GM19467 (cell line): ENCODE results near the gene MFN1.

Source experiments
- ATAC-seq: cut with Tn5 transposase; IDR thresholded peaks from one replicate; pipeline ENCODE4 v1.9.1; 2021; ENCODE audit warnings: mild to moderate bottlenecking, moderate library complexity; ENCODE audit not compliant: unreplicated experiment

The MFN1 gene

DNA sequence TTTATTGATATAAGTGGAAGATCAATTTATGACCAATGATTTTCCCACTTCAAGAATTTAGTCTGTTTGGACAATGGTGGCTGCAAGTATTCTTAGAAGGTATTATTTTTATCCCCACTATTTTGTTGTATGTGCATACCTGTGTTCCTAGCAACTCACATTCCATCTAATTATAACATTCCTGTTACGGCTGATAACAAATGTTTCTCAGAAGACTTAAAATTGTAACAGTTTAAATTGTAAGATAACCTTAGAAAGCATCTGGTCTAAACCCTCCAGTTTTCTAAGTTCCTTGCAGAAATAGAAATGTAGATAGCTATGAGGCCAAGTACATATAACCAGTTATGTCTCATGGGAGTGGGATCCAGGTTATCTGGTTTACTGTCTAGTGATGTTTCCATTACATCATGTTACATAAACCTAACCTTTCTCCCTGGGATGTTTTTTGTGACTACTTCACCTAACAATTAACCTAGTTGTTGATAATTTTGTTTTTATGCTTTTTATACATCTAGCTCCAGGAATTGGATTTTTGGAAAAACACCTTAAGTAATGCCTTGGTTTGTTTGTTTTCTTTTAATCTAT lies 11.1 kb upstream of the MFN1 start:
- ATAC-seq = no peak

DNA sequence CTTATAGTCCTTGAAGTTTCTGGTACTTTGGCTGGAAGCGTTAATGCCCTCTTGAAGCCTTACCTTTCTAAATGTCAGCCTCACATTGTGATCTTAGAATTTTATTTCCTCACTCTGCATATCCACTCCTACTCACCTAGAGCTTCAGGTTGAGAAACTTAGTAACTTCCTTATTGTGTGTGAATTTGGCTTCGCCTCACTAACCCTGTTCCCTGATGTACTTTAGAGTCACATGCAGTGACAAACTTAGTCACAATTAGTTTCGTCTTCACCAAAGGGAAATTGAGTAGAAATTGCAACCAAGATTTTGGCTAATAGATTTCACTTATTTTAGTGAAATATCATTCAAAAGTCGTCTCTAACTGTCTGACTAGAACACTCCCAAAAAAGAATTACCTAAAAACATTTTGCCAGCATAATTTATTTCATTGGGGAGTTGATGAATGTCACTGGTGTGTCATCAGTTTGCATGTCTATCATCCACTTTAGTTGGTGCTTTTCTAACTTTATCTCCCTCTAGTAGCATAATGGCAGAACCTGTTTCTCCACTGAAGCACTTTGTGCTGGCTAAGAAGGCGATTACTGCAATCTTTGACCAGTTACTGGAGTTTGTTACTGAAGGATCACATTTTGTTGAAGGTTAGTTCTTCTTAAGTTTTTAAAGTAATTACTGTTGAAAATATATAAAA lies 960 bp downstream of the MFN1 start:
- peak; percentile 44 for ATAC-seq

- no peak for ATAC-seq
These were observed 8.5 kb downstream of the MFN1 start for GRCh38 chr3:179355996-179356395.

GRCh38 chr3:179363332-179363731 lies 15.8 kb downstream of the MFN1 start:
- no peak for ATAC-seq

GRCh38 chr3:179369621-179370020 lies 22.1 kb downstream of the MFN1 start:
- no peak for ATAC-seq

- ATAC-seq = no peak
These were observed 26.4 kb downstream of the MFN1 start for GRCh38 chr3:179373938-179374337.

GRCh38 chr3:179375091-179375999 lies 27.8 kb downstream of the MFN1 start:
- ATAC-seq = no peak

- no peak for ATAC-seq
These were observed 29.0 kb downstream of the MFN1 start for GRCh38 chr3:179376474-179376873.

DNA sequence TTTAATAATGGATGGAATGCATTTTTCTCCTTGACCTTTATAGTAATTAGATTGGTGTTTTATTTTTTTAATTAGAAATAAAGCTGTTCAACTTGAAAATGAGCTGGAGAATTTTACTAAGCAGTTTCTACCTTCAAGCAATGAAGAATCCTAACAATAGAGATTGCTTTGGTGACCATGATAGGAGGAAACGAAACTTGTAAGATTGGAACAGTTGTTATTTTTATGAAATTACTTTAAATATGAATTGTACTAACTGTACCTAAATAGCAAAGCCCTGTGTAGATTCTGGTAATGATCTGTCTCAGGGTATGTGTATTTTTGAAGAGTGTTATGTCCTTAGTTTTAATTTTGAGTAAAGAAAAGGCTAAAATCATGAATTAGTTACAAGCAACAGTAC lies 44.4 kb downstream of the MFN1 start:
- ATAC-seq = no peak

GRCh38 chr3:179398574-179399231 lies 51.2 kb downstream of the MFN1 start:
- no peak for ATAC-seq

- ATAC-seq = no peak
These were observed 54.1 kb downstream of the MFN1 start for GRCh38 chr3:179401561-179401960.

GRCh38 chr3:179402963-179403362 lies 55.5 kb downstream of the MFN1 start:
- no peak for ATAC-seq

GRCh38 chr3:179404307-179404706 lies 56.8 kb downstream of the MFN1 start:
- ATAC-seq = no peak

GRCh38 chr3:179410331-179410730 lies 62.8 kb downstream of the MFN1 start:
- no peak for ATAC-seq

DNA sequence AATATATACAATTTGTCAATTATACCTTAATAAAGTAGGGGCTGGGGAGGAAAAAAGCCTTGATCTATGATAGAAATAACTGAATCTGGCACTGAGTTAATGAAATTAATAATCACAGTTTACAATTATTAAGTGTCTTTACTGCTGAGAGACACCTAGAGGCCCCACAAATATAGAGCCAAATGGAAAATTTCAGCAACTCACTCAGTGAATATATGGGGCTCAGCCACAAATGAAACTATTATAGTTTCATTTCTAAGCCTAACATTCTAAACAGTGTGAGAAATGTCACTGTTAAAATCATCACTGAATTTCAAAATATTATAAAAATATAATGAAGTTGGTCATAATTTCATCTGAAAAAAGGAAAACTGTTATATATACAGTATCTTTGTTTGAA lies 63.5 kb downstream of the MFN1 start:
- ATAC-seq = no peak

DNA sequence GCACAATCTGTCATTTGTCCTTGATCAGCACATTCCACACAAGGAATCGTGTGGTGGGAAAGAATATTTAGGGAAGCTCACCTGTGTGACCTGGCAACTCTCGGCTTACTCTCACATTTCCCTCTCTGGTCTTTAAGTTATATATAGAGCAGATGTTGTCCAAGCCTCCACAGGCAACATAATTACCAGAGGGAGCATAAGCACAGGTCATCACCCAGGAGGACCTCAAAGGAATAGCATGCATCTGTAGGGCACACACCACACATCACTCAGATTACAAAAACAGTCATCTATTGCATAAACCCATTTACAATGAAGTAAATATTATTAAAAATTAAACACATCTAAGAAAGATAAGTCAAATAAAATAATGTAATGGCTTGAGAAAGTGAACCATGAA lies 67.3 kb downstream of the MFN1 start:
- no peak for ATAC-seq

GRCh38 chr3:179415377-179415776 lies 67.9 kb downstream of the MFN1 start:
- no peak for ATAC-seq

DNA sequence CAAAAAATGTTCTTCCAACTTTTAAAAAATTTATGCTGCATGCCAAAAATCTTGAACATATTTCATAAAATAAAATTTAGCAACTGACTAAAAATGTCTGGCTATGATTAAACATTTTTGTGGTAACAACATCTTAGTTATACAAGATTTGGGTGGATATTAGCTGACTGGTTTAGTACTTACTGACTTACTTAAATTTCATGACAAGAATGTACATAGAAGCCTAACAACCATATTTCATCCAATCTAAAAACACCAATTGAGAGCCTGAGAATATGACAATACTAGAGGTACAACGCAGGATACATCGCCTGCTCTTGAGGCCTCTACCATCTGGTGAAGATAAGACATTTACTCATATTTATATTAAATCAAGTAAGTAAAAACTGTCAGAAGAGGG lies 69.2 kb downstream of the MFN1 start:
- no peak for ATAC-seq

- ATAC-seq = no peak
These were observed 71.1 kb downstream of the MFN1 start for GRCh38 chr3:179418610-179419009.

GRCh38 chr3:179421500-179421899 lies 74.0 kb downstream of the MFN1 start:
- no peak for ATAC-seq

DNA sequence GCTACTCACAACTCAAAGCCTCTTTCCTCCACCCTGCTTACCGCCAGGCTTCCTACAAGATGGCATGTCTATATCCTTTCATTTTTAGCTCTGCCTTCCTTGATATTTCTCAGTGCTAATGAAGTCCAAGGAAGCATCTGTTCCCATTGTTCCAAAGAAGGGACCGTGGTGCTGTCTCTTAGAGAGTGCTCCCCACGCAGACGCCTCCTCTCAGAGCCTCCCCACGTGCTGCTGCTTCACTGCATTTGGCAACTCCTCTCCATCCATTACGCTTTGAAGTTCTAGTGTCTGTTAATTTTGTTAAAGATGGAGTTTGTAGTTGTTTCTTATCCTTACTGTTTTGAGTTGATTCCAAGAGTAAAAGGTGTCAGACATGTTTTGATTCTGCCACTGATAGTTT lies 77.6 kb downstream of the MFN1 start:
- no peak for ATAC-seq
